ENCODE data around the gene SLC8A1.

The SLC8A1 gene

GRCh38 chr2:40353231-40353630 is 98.7 kb downstream of the SLC8A1 start:
- no peak for DNase-seq (ENCODE audit: low read depth)

GRCh38 chr2:40352703-40353099 is 99.2 kb downstream of the SLC8A1 start:
- DNase-seq (ENCODE audit: low read depth): no peak

- no peak for DNase-seq (ENCODE audit: low read depth)
Measured at GRCh38 chr2:40352041-40352702, 99.7 kb downstream of the SLC8A1 start.

GRCh38 chr2:40348665-40349064 is 103.2 kb downstream of the SLC8A1 start:
- no peak for DNase-seq (ENCODE audit: low read depth)

- DNase-seq (ENCODE audit: low read depth): no peak
Measured at GRCh38 chr2:40348038-40348437, 103.9 kb downstream of the SLC8A1 start.

GRCh38 chr2:40346535-40347354 is 105.1 kb downstream of the SLC8A1 start:
- DNase-seq (ENCODE audit: low read depth): no peak

- DNase-seq (ENCODE audit: low read depth): no peak
Measured at GRCh38 chr2:40344364-40344763, 107.5 kb downstream of the SLC8A1 start.

GRCh38 chr2:40343902-40344301 is 108.0 kb downstream of the SLC8A1 start:
- DNase-seq (ENCODE audit: low read depth): no peak

GRCh38 chr2:40341198-40341597 is 110.7 kb downstream of the SLC8A1 start:
- no peak for DNase-seq (ENCODE audit: low read depth)

- DNase-seq (ENCODE audit: low read depth): no peak
Measured at GRCh38 chr2:40339026-40339425, 112.9 kb downstream of the SLC8A1 start.

GRCh38 chr2:40332191-40332826 is 119.6 kb downstream of the SLC8A1 start:
- DNase-seq (ENCODE audit: low read depth): no peak

GRCh38 chr2:40330096-40330495 is 121.8 kb downstream of the SLC8A1 start:
- no peak for DNase-seq (ENCODE audit: low read depth)

- DNase-seq (ENCODE audit: low read depth): no peak
Measured at GRCh38 chr2:40329739-40330030, 122.2 kb downstream of the SLC8A1 start.

- DNase-seq (ENCODE audit: low read depth): no peak
Measured at GRCh38 chr2:40325116-40325515, 126.8 kb downstream of the SLC8A1 start.

GRCh38 chr2:40324656-40325055 is 127.2 kb downstream of the SLC8A1 start:
- no peak for DNase-seq (ENCODE audit: low read depth)

GRCh38 chr2:40321822-40322221 is 130.1 kb downstream of the SLC8A1 start:
- no peak for DNase-seq (ENCODE audit: low read depth)

- DNase-seq (ENCODE audit: low read depth): no peak
Measured at GRCh38 chr2:40321016-40321623, 130.8 kb downstream of the SLC8A1 start.

- DNase-seq (ENCODE audit: low read depth): no peak
Measured at GRCh38 chr2:40318921-40319320, 133.0 kb downstream of the SLC8A1 start.

- DNase-seq (ENCODE audit: low read depth): no peak
Measured at GRCh38 chr2:40317761-40318160, 134.1 kb downstream of the SLC8A1 start.

- DNase-seq (ENCODE audit: low read depth): no peak
Measured at GRCh38 chr2:40317046-40317445, 134.8 kb downstream of the SLC8A1 start.

GRCh38 chr2:40316620-40317019 is 135.3 kb downstream of the SLC8A1 start:
- no peak for DNase-seq (ENCODE audit: low read depth)

GRCh38 chr2:40315683-40316082 is 136.2 kb downstream of the SLC8A1 start:
- DNase-seq (ENCODE audit: low read depth): no peak

- no peak for DNase-seq (ENCODE audit: low read depth)
Measured at GRCh38 chr2:40311026-40311425, 140.9 kb downstream of the SLC8A1 start.
